D721Med (cell line): ENCODE results near the gene HOXA9.
A peak's percentile ranks its signal among the peaks of the same experiment; 100 is the strongest.

Experiments
- DNase-seq: peaks from one replicate; pipeline ENCODE4 v3.0.0; 2011; ENCODE audit warnings: low spot score; ENCODE audit not compliant: insufficient read length
- FAIRE-seq: peaks from 2 replicates; lab custom pipeline; 2011; peaks lifted over from hg19 to GRCh38; lab: Jason Lieb, UNC
- CTCF ChIP-seq: IDR thresholded peaks from 2 replicates; pipeline ENCODE4 v1.5.1; 2012; ENCODE audit warnings: mild to moderate bottlenecking, control low read depth; ENCODE audit not compliant: insufficient read depth; ENCODE audit errors: missing control alignments

Gene HOXA9

DNA sequence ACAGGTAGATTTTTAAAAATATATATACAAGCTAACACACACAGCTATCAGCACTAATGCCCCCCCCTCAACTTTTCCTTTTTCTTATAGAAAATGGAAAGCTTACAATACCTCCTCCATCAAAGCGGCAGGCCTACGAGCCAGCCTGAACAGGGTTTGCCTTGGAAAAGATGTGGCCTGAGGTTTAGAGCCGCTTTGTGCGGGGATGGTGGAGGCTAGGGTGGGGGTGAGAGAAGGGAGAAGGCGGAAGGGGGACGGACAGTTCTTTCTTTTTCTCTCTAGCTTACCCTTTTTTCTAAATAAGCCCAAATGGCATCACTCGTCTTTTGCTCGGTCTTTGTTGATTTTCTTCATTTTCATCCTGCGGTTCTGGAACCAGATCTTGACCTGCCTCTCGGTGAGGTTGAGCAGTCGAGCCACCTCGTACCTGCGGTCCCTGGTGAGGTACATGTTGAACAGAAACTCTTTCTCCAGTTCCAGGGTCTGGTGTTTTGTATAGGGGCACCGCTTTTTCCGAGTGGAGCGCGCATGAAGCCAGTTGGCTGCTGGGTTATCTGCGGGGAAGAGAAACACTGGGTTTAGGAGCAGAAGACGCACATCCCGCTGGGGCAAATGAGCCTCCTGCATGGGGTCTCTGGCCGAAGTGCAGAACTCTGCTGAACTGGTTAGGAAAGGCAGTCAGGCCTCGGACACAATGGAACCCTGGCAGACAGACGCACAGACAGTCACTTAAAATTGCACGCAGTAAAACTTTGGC is 1.9 kb downstream of the HOXA9 start:
- TF ChIP-seq CTCF, result no peak
- FAIRE-seq (no peak), DNase-seq (no peak)

DNA sequence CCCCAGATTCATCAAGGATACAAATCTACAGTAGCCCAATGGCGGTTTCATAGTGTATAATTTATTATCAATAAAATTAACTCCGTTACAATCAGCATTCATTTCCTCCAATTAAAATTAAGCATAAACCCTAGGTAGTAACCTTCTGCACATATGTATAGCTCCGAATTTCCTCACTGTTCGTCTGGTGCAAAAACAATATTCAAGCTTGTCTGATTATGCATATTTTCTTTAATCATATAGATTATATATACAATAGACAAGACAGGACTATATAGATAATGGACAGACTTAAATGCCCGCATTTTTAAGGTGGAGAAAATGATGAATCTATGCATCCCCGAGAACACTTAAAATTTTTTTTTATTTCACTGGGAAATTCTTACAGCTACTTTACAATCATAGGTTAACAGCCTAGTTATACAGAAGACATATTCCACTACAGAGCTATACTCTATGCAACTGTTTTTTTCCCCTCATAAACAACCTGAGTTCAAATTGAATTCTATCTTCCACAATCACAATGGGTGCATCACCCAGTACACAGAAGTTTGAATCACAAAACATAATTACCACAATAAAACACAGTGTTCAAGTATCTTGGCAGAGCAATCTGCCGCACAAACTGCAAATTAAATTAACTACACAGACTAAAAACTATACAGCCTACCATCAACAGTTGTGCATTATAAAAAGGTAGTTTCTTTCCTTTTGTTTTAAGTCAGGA is 2.6 kb downstream of the HOXA9 start:
- DNase-seq (no peak), FAIRE-seq (no peak)
- no peak for TF ChIP-seq CTCF

GRCh38 chr7:27161721-27162560 is 3.4 kb downstream of the HOXA9 start:
- no peak for FAIRE-seq
- TF ChIP-seq CTCF, result no peak
- DNase-seq, result no peak

- no peak for TF ChIP-seq CTCF
- FAIRE-seq (no peak), DNase-seq (no peak)
Observed at GRCh38 chr7:27161214-27161720, 4.1 kb downstream of the HOXA9 start.

GRCh38 chr7:27160546-27161213 is 4.7 kb downstream of the HOXA9 start:
- peak; percentile 88 for TF ChIP-seq CTCF
- FAIRE-seq, result no peak
- DNase-seq, result peak; percentile 81

- FAIRE-seq, result no peak
- no peak for DNase-seq
Observed at GRCh38 chr7:27160145-27160545, 5.2 kb downstream of the HOXA9 start.

More at GRCh38 chr7:27160145-27160545, 5.2 kb downstream of the HOXA9 start:
- TF ChIP-seq CTCF, result no peak
